HEK293 (cell line): ENCODE measurements around the gene MUC22.

Source experiments
- CTCF ChIA-PET: fragments of 350-600 bp; formaldehyde crosslinking; extraction: SDS; loops from one replicate; lab custom pipeline; 2021; ENCODE audit warnings: antibody characterized with exemption; lab: Yijun Ruan, JAX
- POLR2A ChIA-PET: fragments of 300-600 bp; formaldehyde crosslinking; extraction: SDS; loops from one replicate; lab custom pipeline; 2020; ENCODE audit warnings: antibody characterized with exemption, inconsistent platforms; lab: Yijun Ruan, JAX
- H3K27ac ChIP-seq: fragments of 200-500 bp; sonication (Bioruptor generic); 2 replicates; pipeline ENCODE4 v1.5.1; 2014; ENCODE audit warnings: low read depth, low read length, control low read depth, inconsistent platforms; ENCODE audit errors: extremely low read depth
- H3K36me3 ChIP-seq, 2 experiments: fragments of 200-500 bp in 1 of 2; sonication (Bioruptor generic) in 1 of 2; 1 replicate in 1 of 2; 2 replicates in 1 of 2; pipeline ENCODE4 v1.5.1; 2014 to 2017; ENCODE audit warnings: inconsistent platforms in 2 of 2, low read length in 2 of 2; ENCODE audit not compliant: control insufficient read depth in 2 of 2, insufficient read depth in 1 of 2
- H3K4me1 ChIP-seq: fragments of 200-500 bp; sonication (Bioruptor generic); 2 replicates; pipeline ENCODE4 v1.5.1; 2014; ENCODE audit warnings: mild to moderate bottlenecking, low read length, inconsistent platforms; ENCODE audit not compliant: control insufficient read depth, insufficient read depth
- H3K4me3 ChIP-seq: 2 replicates; pipeline ENCODE4 v1.5.1; 2011; ENCODE audit warnings: low read depth, mild to moderate bottlenecking, control low read depth, low read length, moderate library complexity
- H3K9me3 ChIP-seq: fragments of 200-500 bp; sonication (Bioruptor generic); 2 replicates; pipeline ENCODE4 v1.5.1; 2014; ENCODE audit warnings: low read depth, low read length, inconsistent platforms; ENCODE audit not compliant: control insufficient read depth, insufficient read depth
- GFI1B ChIP-seq: fragments of 450-650 bp; formaldehyde crosslinking; IDR thresholded peaks from 2 replicates; pipeline ENCODE4 v1.5.1; 2016; ENCODE audit warnings: missing biosample characterization, missing genetic modification characterization
- HOXA7 ChIP-seq: sonication (generic); formaldehyde crosslinking; IDR thresholded peaks from 2 replicates; pipeline ENCODE4 v1.8.1; 2022; ENCODE audit warnings: missing genetic modification reagents, borderline replicate concordance
- OSR2 ChIP-seq: fragments of 450-650 bp; formaldehyde crosslinking; IDR thresholded peaks from 2 replicates; pipeline ENCODE4 v1.5.1; 2016; ENCODE audit warnings: missing biosample characterization, missing genetic modification characterization
- SETDB1 ChIP-seq: IDR thresholded peaks from one replicate; pipeline ENCODE4 v1.6.1; 2017; ENCODE audit warnings: mild to moderate bottlenecking, low read length, moderate library complexity, mixed read lengths; ENCODE audit not compliant: insufficient read length
- ZFHX2 ChIP-seq: fragments of 450-650 bp; formaldehyde crosslinking; conservative IDR thresholded peaks from 2 replicates; pipeline ENCODE4 v1.5.1; 2016; ENCODE audit warnings: missing biosample characterization, missing genetic modification characterization
- ZFP3 ChIP-seq: fragments of 450-650 bp; formaldehyde crosslinking; IDR thresholded peaks from 2 replicates; pipeline ENCODE4 v1.5.1; 2016; ENCODE audit warnings: low read depth, missing biosample characterization, missing genetic modification characterization
- ZNF140 ChIP-seq: fragments of 450-650 bp; formaldehyde crosslinking; IDR thresholded peaks from 2 replicates; pipeline ENCODE4 v1.5.1; 2016; ENCODE audit warnings: missing biosample characterization, missing genetic modification characterization
- ZNF174 ChIP-seq: fragments of 450-650 bp; formaldehyde crosslinking; IDR thresholded peaks from 2 replicates; pipeline ENCODE4 v1.5.0; 2017; ENCODE audit warnings: missing biosample characterization, mild to moderate bottlenecking, missing genetic modification characterization
- ZNF280D ChIP-seq: fragments of 450-650 bp; formaldehyde crosslinking; IDR thresholded peaks from 2 replicates; pipeline ENCODE4 v1.5.1; 2016; ENCODE audit warnings: missing biosample characterization, missing genetic modification characterization
- ZNF37A ChIP-seq: fragments of 450-650 bp; IDR thresholded peaks from 2 replicates; pipeline ENCODE4 v1.5.1; 2018; ENCODE audit warnings: missing biosample characterization, missing genetic modification characterization
- ZNF433 ChIP-seq: fragments of 450-650 bp; formaldehyde crosslinking; IDR thresholded peaks from 2 replicates; pipeline ENCODE4 v1.5.1; 2016; ENCODE audit warnings: missing biosample characterization, missing genetic modification characterization, low read depth
- ZNF555 ChIP-seq: fragments of 450-650 bp; formaldehyde crosslinking; conservative IDR thresholded peaks from 2 replicates; pipeline ENCODE4 v1.5.1; 2017; ENCODE audit warnings: missing biosample characterization, mild to moderate bottlenecking, missing genetic modification characterization, inconsistent platforms
- ZNF600 ChIP-seq: fragments of 450-650 bp; formaldehyde crosslinking; IDR thresholded peaks from 2 replicates; pipeline ENCODE4 v1.5.1; 2016; ENCODE audit warnings: missing biosample characterization, missing genetic modification characterization
- ZNF692 ChIP-seq: fragments of 450-650 bp; formaldehyde crosslinking; IDR thresholded peaks from 2 replicates; pipeline ENCODE4 v1.5.1; 2016; ENCODE audit warnings: missing biosample characterization, missing genetic modification characterization
- ZNF768 ChIP-seq: fragments of 450-650 bp; formaldehyde crosslinking; IDR thresholded peaks from 2 replicates; pipeline ENCODE4 v1.5.1; 2018; ENCODE audit warnings: missing biosample characterization, mild to moderate bottlenecking, missing genetic modification characterization
- ZNF837 ChIP-seq: fragments of 450-650 bp; formaldehyde crosslinking; IDR thresholded peaks from 2 replicates; pipeline ENCODE4 v1.5.1; 2016; ENCODE audit warnings: missing biosample characterization, missing genetic modification characterization
- TF ChIP-seq, protein P1 (sequence below): fragments of 450-650 bp; formaldehyde crosslinking; IDR thresholded peaks from 2 replicates; pipeline ENCODE4 v1.5.0; 2017; ENCODE audit warnings: missing biosample characterization, missing genetic modification characterization, borderline replicate concordance
- TF ChIP-seq, protein P2 (sequence below): fragments of 450-650 bp; formaldehyde crosslinking; conservative IDR thresholded peaks from 2 replicates; pipeline ENCODE4 v1.5.1; 2016; ENCODE audit warnings: low read depth, missing biosample characterization, missing genetic modification characterization
- TF ChIP-seq, protein P3 (sequence below): fragments of 450-650 bp; formaldehyde crosslinking; IDR thresholded peaks from 2 replicates; pipeline ENCODE4 v1.5.1; 2017; ENCODE audit warnings: missing biosample characterization, missing genetic modification characterization

MUC22 gene

DNA sequence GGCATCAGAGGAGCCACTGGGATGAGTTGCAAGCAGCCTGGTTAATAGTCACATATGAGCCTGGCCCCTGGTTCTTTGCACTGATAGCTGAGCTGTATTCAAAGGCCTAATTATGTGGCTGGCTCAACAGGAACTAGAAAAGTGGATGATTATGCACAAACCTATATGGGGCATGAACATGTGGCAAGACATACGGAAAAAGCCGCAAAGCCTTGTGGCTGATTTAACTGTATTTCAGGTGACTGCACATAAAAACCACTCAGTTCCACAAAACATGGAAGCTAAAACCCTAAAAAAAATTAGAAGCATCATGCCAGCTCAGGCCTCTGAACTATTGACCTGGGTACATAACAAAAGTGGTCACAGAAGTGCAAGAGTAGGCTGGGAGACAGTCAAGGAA is 13.0 kb upstream of the MUC22 start:
- TF ChIP-seq, protein P1, sequence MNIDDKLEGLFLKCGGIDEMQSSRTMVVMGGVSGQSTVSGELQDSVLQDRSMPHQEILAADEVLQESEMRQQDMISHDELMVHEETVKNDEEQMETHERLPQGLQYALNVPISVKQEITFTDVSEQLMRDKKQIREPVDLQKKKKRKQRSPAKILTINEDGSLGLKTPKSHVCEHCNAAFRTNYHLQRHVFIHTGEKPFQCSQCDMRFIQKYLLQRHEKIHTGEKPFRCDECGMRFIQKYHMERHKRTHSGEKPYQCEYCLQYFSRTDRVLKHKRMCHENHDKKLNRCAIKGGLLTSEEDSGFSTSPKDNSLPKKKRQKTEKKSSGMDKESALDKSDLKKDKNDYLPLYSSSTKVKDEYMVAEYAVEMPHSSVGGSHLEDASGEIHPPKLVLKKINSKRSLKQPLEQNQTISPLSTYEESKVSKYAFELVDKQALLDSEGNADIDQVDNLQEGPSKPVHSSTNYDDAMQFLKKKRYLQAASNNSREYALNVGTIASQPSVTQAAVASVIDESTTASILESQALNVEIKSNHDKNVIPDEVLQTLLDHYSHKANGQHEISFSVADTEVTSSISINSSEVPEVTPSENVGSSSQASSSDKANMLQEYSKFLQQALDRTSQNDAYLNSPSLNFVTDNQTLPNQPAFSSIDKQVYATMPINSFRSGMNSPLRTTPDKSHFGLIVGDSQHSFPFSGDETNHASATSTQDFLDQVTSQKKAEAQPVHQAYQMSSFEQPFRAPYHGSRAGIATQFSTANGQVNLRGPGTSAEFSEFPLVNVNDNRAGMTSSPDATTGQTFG (tag by site-specific recombination) = no peak
- TF ChIP-seq, protein P2, sequence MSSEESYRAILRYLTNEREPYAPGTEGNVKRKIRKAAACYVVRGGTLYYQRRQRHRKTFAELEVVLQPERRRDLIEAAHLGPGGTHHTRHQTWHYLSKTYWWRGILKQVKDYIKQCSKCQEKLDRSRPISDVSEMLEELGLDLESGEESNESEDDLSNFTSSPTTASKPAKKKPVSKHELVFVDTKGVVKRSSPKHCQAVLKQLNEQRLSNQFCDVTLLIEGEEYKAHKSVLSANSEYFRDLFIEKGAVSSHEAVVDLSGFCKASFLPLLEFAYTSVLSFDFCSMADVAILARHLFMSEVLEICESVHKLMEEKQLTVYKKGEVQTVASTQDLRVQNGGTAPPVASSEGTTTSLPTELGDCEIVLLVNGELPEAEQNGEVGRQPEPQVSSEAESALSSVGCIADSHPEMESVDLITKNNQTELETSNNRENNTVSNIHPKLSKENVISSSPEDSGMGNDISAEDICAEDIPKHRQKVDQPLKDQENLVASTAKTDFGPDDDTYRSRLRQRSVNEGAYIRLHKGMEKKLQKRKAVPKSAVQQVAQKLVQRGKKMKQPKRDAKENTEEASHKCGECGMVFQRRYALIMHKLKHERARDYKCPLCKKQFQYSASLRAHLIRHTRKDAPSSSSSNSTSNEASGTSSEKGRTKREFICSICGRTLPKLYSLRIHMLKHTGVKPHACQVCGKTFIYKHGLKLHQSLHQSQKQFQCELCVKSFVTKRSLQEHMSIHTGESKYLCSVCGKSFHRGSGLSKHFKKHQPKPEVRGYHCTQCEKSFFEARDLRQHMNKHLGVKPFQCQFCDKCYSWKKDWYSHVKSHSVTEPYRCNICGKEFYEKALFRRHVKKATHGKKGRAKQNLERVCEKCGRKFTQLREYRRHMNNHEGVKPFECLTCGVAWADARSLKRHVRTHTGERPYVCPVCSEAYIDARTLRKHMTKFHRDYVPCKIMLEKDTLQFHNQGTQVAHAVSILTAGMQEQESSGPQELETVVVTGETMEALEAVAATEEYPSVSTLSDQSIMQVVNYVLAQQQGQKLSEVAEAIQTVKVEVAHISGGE = no peak
- TF ChIP-seq ZFP3 (tag by site-specific recombination) = no peak
- TF ChIP-seq ZNF692 (tag by site-specific recombination) = no peak
- TF ChIP-seq ZNF37A (tag by site-specific recombination) = no peak
- no peak for TF ChIP-seq OSR2 (tag by site-specific recombination)
- TF ChIP-seq ZNF768 = no peak
- no peak for TF ChIP-seq ZNF600 (tag by site-specific recombination)
- TF ChIP-seq, protein P3, sequence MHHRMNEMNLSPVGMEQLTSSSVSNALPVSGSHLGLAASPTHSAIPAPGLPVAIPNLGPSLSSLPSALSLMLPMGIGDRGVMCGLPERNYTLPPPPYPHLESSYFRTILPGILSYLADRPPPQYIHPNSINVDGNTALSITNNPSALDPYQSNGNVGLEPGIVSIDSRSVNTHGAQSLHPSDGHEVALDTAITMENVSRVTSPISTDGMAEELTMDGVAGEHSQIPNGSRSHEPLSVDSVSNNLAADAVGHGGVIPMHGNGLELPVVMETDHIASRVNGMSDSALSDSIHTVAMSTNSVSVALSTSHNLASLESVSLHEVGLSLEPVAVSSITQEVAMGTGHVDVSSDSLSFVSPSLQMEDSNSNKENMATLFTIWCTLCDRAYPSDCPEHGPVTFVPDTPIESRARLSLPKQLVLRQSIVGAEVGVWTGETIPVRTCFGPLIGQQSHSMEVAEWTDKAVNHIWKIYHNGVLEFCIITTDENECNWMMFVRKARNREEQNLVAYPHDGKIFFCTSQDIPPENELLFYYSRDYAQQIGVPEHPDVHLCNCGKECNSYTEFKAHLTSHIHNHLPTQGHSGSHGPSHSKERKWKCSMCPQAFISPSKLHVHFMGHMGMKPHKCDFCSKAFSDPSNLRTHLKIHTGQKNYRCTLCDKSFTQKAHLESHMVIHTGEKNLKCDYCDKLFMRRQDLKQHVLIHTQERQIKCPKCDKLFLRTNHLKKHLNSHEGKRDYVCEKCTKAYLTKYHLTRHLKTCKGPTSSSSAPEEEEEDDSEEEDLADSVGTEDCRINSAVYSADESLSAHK (tag by site-specific recombination) = no peak
- TF ChIP-seq HOXA7 (CRISPR knock-in tag) = no peak
- TF ChIP-seq GFI1B (tag by site-specific recombination) = no peak
- TF ChIP-seq ZFHX2 (tag by site-specific recombination) = no peak
- no peak for TF ChIP-seq ZNF555 (tag by site-specific recombination)
- no peak for TF ChIP-seq ZNF174 (tag by site-specific recombination)
- TF ChIP-seq ZNF837 (tag by site-specific recombination) = no peak
- no peak for TF ChIP-seq SETDB1
- no peak for TF ChIP-seq ZNF140
- no peak for TF ChIP-seq ZNF433 (tag by site-specific recombination)
- TF ChIP-seq ZNF280D (tag by site-specific recombination) = no peak
- Histone ChIP-seq H3K4me3 (no peak overlapping the region), H3K9me3 (no peaks in the 10 kb centered on the region), H3K4me1 (no peaks in the 10 kb centered on the region), H3K27ac (no peak overlapping the region), H3K36me3 (no peaks in the 10 kb centered on the region)
- ChIA-PET CTCF (interaction anchor here (0.6 to 0.7 kb wide), 3 partner anchors 15 to 171 kb away, joined by 3 read pairs; no protein-coding TSS in a partner anchor), POLR2A (no interaction called here)
